Fibroblast of skin of back (primary cell): Measurements from ENCODE around the gene NBEAL1.
"Not testable (repeated sequence)": the region's sequence is repeated elsewhere in the genome, so short reads cannot be mapped to it uniquely, and the experiment has no call there.

ENCODE experiments used
- DNase-seq: peaks from one replicate; pipeline ENCODE4 v3.0.0-alpha.2; 2013

NBEAL1 gene

DNA sequence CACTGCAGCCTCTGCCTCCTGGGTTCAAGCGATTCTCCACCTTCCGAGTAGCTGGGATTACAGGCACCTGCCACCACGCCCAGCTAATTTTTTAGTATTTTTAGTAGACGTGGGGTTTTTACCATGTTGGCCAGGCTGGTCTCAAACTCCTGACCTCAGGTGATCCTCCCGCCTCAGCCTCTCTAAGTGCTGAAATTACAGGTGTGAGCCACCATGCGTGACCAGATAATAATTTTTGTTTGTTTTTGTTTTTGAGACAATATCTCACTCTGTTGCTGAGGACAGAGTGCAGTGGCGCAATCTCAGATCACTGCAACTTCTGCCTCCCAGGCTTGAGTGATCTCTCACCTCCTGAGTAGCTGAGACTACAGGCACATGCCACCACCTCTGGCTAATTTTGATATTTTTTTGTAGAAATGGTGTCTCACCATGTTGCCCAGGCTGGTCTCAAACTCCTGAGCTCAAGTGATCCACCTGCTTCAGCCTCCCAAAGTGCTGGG lies 100.6 kb downstream of the NBEAL1 start:
- not testable (repeated sequence) for DNase-seq

GRCh38 chr2:203122317-203122986 lies 107.8 kb downstream of the NBEAL1 start:
- DNase-seq = no peak

DNA sequence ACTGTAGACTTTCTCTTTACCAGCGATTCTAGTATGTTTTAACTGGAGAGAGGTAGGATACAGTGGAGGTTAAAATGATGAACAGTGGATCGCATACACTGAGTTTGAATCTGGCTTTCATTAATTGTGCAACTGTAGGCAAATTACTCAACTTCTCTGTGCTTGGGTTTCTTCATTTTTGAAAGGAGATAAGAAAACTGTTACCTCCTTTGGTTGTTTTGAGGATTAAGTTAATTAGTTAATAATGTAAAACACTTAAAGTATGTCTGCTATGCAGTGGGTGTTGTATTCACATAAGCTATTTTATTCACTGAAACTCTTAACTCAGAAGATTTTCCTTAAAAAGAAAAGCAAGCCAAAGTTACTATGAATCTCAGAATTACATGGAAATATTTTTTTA lies 112.3 kb downstream of the NBEAL1 start:
- DNase-seq = peak; percentile 11

- DNase-seq = no peak
Measured at GRCh38 chr2:203135105-203135504, 120.4 kb downstream of the NBEAL1 start.

DNA sequence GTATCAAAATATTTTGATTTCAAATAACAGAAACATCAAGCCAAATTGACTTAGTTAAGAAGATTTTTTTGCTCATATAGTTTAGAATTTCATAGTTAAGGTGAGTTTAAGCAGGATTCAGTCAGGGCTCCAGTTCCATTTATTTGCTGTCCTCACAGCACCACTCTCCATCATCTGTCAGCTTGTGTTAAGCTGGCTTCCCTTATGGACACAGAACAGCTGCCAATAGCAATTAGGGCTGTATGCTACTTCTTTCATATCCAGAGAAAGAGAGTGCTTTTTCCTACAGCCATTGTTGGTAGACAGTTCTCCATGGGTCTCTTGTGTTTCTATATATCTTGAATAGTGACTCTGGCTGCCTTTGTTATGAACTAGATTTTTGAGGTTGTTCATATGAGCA lies 128.7 kb downstream of the NBEAL1 start:
- DNase-seq = no peak

DNA sequence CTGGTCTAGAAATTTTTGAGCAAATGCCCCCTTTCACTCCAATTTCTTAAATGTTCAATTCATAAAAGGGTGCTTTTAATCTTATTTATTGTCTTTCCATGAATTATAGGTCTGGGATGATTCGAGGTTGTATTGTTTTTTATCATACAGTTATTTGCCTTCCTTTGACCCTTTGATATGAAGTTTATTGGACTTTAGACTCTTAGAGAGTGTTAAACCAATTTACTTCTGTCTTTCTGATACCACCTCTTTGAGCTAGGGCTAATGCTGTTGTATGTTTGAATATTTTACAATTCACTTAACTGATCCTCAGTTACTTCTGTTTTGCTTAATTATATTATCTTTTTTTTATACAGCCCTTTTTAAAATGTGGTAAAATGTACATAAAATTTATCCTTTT lies 134.5 kb downstream of the NBEAL1 start:
- DNase-seq = no peak

DNA sequence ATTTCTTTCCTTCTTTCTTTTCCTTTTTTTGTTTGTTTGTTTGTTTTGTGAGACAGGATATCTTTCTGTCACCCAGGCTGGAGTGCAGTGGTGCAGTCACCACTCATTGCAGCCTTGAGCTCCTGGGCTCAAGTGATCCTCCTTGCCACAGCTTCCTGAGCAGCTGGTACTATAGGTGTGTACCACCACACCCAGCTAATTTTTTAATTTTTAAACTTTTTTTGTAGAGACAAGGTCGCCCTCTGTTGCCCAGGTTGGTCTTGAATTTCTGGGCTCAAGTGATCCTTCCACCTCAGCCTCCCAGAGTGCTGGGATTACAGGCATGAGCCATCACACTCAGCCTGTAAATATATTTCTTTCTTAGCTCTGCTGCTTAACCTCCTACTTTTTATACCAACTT lies 140.7 kb downstream of the NBEAL1 start:
- no peak for DNase-seq

GRCh38 chr2:203162722-203163121 lies 148.0 kb downstream of the NBEAL1 start:
- not testable (repeated sequence) for DNase-seq

- peak; percentile 6 for DNase-seq
Measured at GRCh38 chr2:203164311-203164935, 149.7 kb downstream of the NBEAL1 start.

GRCh38 chr2:203167751-203168150 lies 153.1 kb downstream of the NBEAL1 start:
- no peak for DNase-seq

DNA sequence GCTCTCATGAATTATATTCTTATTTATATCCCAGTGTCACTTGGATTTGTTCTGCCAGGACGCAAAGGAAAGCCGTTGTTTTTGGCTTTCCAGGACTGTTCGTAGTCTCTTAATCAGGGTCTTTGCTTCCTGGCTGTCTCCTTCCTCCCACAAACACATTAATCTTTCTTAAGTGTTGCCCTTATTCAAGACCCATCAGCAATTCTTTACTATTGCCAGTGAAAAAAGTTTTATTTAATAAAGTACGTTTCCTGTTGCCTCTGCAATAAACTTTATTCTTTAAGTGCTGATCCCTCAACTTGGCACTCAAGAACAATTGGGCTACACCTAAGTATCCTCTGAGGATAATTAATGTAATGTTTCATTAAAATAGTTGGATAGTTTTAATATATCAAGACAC lies 155.8 kb downstream of the NBEAL1 start:
- no peak for DNase-seq

- peak; percentile 12 for DNase-seq
Measured at GRCh38 chr2:203175371-203175770, 160.7 kb downstream of the NBEAL1 start.

DNA sequence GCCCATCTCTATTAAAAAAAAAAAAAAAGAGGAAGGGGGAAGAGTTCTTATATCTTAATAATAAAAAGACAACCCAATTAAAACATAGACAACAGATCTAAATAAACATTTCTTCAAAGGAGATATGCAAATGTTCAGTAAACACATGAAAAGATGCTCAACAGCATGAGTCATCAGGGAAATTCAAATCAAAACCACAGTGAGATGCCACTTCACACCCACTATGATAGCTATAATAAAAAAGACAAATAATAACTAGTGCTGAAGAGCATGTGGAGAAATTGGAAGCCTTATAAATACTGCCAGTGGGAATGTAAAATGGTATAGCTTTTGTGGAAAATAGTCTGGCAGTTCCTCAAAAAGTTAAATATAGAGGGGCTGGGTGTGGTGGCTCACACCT lies 162.7 kb downstream of the NBEAL1 start:
- DNase-seq = peak; percentile 23

DNA sequence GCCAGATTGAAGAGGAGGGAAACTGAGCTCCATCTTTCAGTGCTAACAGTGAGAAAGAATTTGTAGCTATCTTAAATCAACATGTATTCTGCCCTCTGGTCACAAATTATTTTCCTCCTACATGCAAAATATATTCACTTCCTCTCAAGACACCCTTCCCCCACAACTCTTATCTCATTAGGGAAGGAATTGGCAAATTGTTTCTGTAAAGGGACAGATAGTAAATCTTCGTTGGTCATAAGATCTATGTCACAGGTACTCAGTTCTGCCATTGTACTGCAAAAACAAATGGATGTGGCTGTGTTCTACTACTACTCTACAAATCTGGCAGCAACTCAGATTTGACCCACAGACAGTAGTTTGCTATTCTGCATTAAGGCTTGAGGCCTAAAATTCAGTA lies 171.2 kb downstream of the NBEAL1 start:
- DNase-seq = no peak

DNA sequence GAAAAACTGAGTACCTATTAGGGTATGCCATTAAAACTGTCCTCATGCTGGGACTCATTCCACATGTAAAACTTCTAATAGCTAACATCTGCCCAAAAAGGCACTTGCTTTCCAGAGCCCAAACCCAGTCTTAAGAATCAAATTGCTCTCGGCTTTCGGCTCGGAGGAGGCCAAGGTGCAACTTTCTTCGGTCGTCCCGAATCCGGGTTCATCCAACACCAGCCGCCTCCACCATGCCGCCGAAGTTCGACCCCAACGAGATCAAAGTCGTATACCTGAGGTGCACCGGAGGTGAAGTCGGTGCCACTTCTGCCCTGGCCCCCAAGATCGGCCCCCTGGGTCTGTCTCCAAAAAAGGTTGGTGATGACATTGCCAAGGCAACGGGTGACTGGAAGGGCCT lies 175.9 kb downstream of the NBEAL1 start:
- DNase-seq = not testable (repeated sequence)

GRCh38 chr2:203191026-203191425 lies 176.4 kb downstream of the NBEAL1 start:
- not testable (repeated sequence) for DNase-seq

DNA sequence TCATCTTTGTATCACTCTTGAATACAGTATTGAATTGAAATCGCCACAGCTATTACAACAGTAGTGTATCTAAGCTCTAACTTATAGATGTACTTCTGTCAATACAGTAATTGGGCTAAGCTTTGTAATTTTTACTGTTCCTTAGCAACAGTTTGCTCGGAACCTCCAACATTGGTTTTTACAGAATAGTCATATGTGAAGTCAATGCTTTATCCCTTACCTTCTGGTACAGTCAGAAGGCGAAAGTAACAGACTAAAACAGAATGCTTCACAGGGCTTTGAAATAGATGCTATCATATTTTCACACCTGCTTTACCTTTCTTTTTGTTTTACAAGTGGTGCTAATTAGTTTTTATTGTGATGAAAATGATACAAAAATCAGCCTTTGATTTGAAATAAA lies 177.3 kb downstream of the NBEAL1 start:
- no peak for DNase-seq

DNA sequence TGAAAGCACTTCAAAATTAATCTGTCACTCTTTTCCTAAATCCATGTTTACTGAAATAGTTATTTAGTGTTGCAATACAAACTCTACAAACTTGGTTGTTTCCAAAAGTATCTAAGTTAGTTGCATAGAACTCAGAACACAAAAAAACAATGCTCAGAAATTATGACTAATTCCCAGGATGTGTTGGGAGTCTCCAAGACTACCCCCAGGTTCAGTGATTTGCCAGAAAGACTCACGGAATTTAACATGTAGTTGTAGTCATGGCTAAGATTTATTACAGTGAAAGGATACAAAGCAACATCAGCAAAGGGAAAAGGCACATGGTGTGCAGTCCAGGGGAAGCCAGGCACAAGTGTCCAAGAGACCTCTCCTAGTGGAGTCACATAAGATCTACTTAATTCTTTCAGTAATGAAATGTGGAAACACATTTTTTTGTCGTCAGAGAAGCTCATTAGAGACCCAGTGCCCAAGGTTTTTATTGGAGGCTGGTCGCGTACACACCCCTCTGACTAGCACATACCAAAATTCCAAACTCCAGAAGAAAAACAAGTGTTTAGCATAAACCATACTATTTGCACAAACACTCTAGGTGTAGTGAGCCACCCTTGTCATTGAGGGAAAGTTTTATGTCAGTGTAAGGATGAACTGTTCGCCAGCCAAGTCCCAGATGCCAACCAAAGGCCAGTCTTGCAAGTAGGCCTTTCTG lies 180.8 kb downstream of the NBEAL1 start:
- DNase-seq = no peak

GRCh38 chr2:203200866-203201265 lies 186.2 kb downstream of the NBEAL1 start:
- no peak for DNase-seq

- DNase-seq = no peak
Measured at GRCh38 chr2:203201426-203201825, 186.8 kb downstream of the NBEAL1 start.

- no peak for DNase-seq
Measured at GRCh38 chr2:203209538-203209937, 194.9 kb downstream of the NBEAL1 start.

DNA sequence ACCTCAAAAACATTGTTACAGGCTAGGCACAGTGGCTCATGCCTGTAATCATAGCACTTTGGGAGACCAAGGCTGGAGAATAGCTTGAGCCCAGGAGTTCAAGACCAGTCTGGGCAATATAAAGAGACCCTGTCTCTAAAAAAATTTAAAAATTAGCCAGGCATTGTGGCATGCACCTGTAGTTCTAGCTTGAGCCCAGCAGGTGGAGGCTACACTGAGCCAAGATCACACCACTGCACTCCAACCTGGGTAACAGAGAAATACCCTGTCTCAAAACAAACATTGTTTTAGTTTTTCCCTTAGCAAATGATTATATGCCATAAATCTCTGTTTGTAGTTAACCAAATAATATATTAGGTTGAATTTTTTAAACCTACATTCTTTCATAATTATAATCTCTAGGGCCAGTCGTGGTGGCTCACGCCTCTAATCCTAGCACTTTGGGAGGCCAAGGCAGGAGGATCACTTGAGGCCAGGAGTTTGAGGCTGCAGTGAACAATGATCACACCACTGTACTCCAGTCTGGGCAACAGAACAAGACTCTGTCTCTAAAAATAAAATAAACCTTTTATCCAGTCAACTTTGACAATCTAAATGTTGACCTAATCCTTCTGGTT lies 210.9 kb downstream of the NBEAL1 start:
- peak; percentile 10 for DNase-seq

DNA sequence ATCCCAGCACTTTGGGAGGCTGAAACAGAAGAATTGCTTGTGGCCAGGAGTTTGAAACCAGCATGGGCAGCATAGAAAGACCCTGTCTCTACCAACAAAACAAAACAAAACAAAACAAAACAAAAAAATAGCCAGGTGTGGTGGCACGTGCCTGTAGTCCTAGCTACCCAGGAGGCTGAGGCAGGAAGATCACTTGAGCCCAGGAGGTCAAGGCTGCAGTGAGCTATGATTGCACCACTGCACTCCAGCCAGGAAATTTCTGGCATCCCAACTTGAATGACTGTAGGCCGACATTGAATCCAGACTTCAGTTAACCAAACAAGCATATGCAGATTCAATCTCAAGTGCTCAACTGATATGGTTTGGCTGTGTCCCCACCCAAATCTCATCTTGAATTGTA lies 215.0 kb downstream of the NBEAL1 start:
- DNase-seq = not testable (repeated sequence)
